Hepatocyte (in vitro differentiated cells): Measurements from ENCODE around the gene C1orf52. TPM values are rescaled to one million over a fixed set of nuclear protein-coding genes. Genes with fewer than 3 reads are reported as not detected.
"Not testable (repeated sequence)": the region's sequence is repeated elsewhere in the genome, so short reads cannot be mapped to it uniquely, and the experiment has no call there.

ENCODE experiments used
- DNase-seq: peaks from one replicate; pipeline ENCODE4 v3.0.0-alpha.2; 2016; ENCODE audit warnings: low spot score
- H2AFZ ChIP-seq: fragments of 200-600 bp; sonication (generic); 2 replicates; pipeline ENCODE4 v1.6.0; 2016; ENCODE audit warnings: antibody characterized with exemption, mild to moderate bottlenecking
- H3K27ac ChIP-seq: fragments of 200-600 bp; sonication (generic); 2 replicates; pipeline ENCODE4 v1.5.1; 2016; ENCODE audit warnings: mild to moderate bottlenecking
- H3K27me3 ChIP-seq: fragments of 200-600 bp; sonication (generic); 2 replicates; pipeline ENCODE4 v1.6.1; 2016
- H3K36me3 ChIP-seq: fragments of 200-600 bp; sonication (generic); replicated peaks from 2 replicates; pipeline ENCODE4 v1.5.1; 2016; ENCODE audit warnings: low read depth; ENCODE audit not compliant: insufficient read depth
- H3K4me1 ChIP-seq: fragments of 200-600 bp; sonication (generic); 2 replicates; pipeline ENCODE4 v1.5.1; 2016; ENCODE audit warnings: mild to moderate bottlenecking, moderate library complexity; ENCODE audit not compliant: insufficient read depth
- H3K4me2 ChIP-seq: fragments of 200-600 bp; sonication (generic); 2 replicates; pipeline ENCODE4 v1.6.0; 2016
- H3K4me3 ChIP-seq: fragments of 200-600 bp; sonication (generic); 2 replicates; pipeline ENCODE4 v1.5.1; 2016; ENCODE audit warnings: mild to moderate bottlenecking
- H3K79me2 ChIP-seq: fragments of 200-600 bp; sonication (generic); 2 replicates; pipeline ENCODE4 v1.6.0; 2017; ENCODE audit warnings: mild to moderate bottlenecking
- H3K9me2 ChIP-seq: fragments of 200-600 bp; sonication (generic); replicated peaks from 2 replicates; pipeline ENCODE4 v1.6.0; 2017; ENCODE audit warnings: mild to moderate bottlenecking; ENCODE audit not compliant: insufficient read depth
- H3K9me3 ChIP-seq: fragments of 200-600 bp; sonication (generic); 2 replicates; pipeline ENCODE4 v1.5.1; 2016; ENCODE audit warnings: low read depth, mild to moderate bottlenecking
- H4K20me1 ChIP-seq: fragments of 200-600 bp; sonication (generic); 2 replicates; pipeline ENCODE4 v1.6.0; 2016; ENCODE audit warnings: mild to moderate bottlenecking; ENCODE audit not compliant: insufficient read depth, poor library complexity, severe bottlenecking
- EZH2 ChIP-seq: fragments of 200-600 bp; sonication (generic); IDR thresholded peaks from 2 replicates; pipeline ENCODE4 v1.6.1; 2016; ENCODE audit warnings: antibody characterized with exemption, mild to moderate bottlenecking, borderline replicate concordance
- EZH2phosphoT487 ChIP-seq: fragments of 200-600 bp; sonication (generic); IDR thresholded peaks from one replicate; pipeline ENCODE4 v1.6.1; 2018; ENCODE audit warnings: antibody characterized with exemption, mild to moderate bottlenecking, low read depth, moderate library complexity; ENCODE audit not compliant: unreplicated experiment, severe bottlenecking
- WGBS: methylation state at CpG from one replicate; pipeline ENCODE4 v1.1.6; 2016; ENCODE audit warnings: low lambda C conversion rate; ENCODE audit errors: missing lambda C conversion rate; 5-methylcytosine and 5-hydroxymethylcytosine counted together
- polyA plus RNA-seq: library from polyadenylated mRNA; unstranded; fragments of >200 nt; fragmentation: Nextera tagmentation; extraction: Ambion mirVana; gene quantifications from 2 replicates; pipeline ENCODE4 v1.2.1, GENCODE V29; 2016
- total RNA-seq: library from RNA; depleted of rRNA; stranded (reverse); fragments of >200 nt; gene quantifications from 2 replicates; pipeline ENCODE4 v1.2.3, GENCODE V29; 2014
- TF ChIP-seq, protein P1 (sequence below): fragments of 200-600 bp; sonication (generic); IDR thresholded peaks from 2 replicates; pipeline ENCODE4 v1.5.1; 2016; ENCODE audit warnings: antibody characterized with exemption, mild to moderate bottlenecking; ENCODE audit not compliant: poor library complexity

Gene C1orf52
- total and polyA plus RNA-seq, 2 experiments from 2014 or later = 30.1 to 41.2 TPM

DNA sequence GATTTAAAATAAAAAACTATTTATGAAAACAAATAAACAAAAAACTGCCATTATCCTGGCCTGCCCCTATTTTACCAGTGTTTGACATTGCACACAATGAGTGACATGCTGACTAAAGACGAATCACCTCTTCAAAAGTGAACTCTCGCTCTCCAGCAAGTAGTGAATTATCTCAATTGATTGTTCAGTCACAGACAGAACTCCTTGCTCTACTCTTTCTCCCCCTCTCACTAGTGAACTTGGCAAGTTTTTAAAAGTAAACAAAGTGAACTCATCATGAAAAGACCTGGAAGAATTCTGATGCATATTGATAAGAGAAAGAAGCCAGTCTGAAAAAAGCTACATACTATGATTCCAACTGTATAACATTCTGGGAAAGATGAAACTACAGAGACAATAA, 4.7 kb upstream of the C1orf52 start:
- TF ChIP-seq, protein P1, sequence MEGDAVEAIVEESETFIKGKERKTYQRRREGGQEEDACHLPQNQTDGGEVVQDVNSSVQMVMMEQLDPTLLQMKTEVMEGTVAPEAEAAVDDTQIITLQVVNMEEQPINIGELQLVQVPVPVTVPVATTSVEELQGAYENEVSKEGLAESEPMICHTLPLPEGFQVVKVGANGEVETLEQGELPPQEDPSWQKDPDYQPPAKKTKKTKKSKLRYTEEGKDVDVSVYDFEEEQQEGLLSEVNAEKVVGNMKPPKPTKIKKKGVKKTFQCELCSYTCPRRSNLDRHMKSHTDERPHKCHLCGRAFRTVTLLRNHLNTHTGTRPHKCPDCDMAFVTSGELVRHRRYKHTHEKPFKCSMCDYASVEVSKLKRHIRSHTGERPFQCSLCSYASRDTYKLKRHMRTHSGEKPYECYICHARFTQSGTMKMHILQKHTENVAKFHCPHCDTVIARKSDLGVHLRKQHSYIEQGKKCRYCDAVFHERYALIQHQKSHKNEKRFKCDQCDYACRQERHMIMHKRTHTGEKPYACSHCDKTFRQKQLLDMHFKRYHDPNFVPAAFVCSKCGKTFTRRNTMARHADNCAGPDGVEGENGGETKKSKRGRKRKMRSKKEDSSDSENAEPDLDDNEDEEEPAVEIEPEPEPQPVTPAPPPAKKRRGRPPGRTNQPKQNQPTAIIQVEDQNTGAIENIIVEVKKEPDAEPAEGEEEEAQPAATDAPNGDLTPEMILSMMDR = no peak
- TF ChIP-seq EZH2phosphoT487 = no peak
- TF ChIP-seq EZH2 = no peak
- no peaks in the 10 kb centered on the region for H3K4me1 ChIP-seq
- H3K9me2 ChIP-seq = no peaks in the 10 kb centered on the region
- H4K20me1 ChIP-seq = no peaks in the 10 kb centered on the region
- H3K9me3 ChIP-seq = no peaks in the 10 kb centered on the region
- WGBS = 86% methylated on average over 2 of the region's 2 CpGs
- no peak overlapping the region for H3K27ac ChIP-seq
- H3K27me3 ChIP-seq = no peaks in the 10 kb centered on the region
- peaks cover 3% of the 10 kb centered on the region for H3K36me3 ChIP-seq
- DNase-seq = no peak
- H3K4me2 ChIP-seq = no peak overlapping the region
- H3K4me3 ChIP-seq = no peak overlapping the region
- no peak overlapping the region for H2AFZ ChIP-seq
- peaks cover 27% of the 10 kb centered on the region for H3K79me2 ChIP-seq

DNA sequence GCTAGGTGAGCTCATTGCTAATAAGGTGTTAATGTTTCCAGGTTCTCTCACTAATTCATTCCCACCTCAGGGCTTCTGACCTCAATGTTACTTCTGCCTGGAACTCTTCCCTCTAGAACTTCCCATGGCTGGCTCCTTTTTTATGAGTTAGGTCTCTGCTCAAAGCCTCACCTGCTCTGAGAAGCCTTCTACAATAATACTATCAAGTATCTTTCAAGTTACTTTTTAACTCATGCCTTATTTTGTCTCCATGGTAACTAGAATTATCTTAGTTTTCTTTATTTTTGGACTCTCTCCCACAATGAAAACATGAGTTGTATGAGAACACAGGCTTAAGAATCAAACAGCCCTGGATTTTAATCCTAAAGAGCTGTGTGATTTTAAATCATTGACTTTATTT, 3.5 kb upstream of the C1orf52 start:
- H3K9me3 ChIP-seq = no peaks in the 10 kb centered on the region
- H3K27ac ChIP-seq = peak overlapping the region; percentile 41
- no peak overlapping the region for H3K4me2 ChIP-seq
- peaks cover 9% of the 10 kb centered on the region for H4K20me1 ChIP-seq
- TF ChIP-seq EZH2 (no peak), EZH2phosphoT487 (no peak)
- TF ChIP-seq, protein P1 = no peak
- H3K36me3 ChIP-seq = peaks cover 3% of the 10 kb centered on the region
- no peak overlapping the region for H3K4me3 ChIP-seq
- no peaks in the 10 kb centered on the region for H3K9me2 ChIP-seq
- no peak for DNase-seq
- H3K4me1 ChIP-seq = no peaks in the 10 kb centered on the region
- peaks cover 35% of the 10 kb centered on the region for H3K79me2 ChIP-seq
- no peak overlapping the region for H2AFZ ChIP-seq
- H3K27me3 ChIP-seq = no peaks in the 10 kb centered on the region

DNA sequence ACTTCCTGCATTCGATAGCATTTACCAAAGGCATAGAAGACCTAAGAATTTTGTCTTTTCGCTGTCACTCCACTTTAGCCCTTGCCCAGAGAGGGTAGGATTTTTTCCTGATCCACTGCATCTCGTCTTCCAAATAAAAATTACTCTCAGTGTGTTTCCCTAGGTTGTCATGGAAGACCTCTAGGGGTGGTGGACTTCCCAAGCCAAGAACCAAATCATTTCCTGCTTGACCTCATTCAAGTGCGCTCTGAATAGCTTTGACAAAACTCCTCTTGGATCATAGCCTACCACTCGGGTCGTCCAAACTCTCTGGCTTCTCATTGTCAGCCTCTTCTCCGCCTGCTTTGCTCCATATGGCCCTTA, 431 bp upstream of the C1orf52 start:
- no peaks in the 10 kb centered on the region for H3K9me3 ChIP-seq
- H3K4me2 ChIP-seq = peak overlapping the region; percentile 81
- WGBS = 64% methylated on average over 7 of the region's 7 CpGs
- DNase-seq = no peak
- no peak overlapping the region for H3K4me3 ChIP-seq
- H2AFZ ChIP-seq = peak overlapping the region; percentile 53
- TF ChIP-seq, protein P1 = no peak
- TF ChIP-seq EZH2phosphoT487 = no peak
- H4K20me1 ChIP-seq = peaks cover 19% of the 10 kb centered on the region
- no peaks in the 10 kb centered on the region for H3K27me3 ChIP-seq
- H3K9me2 ChIP-seq = no peaks in the 10 kb centered on the region
- H3K4me1 ChIP-seq = no peaks in the 10 kb centered on the region
- peaks cover 26% of the 10 kb centered on the region for H3K79me2 ChIP-seq
- no peaks in the 10 kb centered on the region for H3K36me3 ChIP-seq
- peak overlapping the region; percentile 38 for H3K27ac ChIP-seq

DNA sequence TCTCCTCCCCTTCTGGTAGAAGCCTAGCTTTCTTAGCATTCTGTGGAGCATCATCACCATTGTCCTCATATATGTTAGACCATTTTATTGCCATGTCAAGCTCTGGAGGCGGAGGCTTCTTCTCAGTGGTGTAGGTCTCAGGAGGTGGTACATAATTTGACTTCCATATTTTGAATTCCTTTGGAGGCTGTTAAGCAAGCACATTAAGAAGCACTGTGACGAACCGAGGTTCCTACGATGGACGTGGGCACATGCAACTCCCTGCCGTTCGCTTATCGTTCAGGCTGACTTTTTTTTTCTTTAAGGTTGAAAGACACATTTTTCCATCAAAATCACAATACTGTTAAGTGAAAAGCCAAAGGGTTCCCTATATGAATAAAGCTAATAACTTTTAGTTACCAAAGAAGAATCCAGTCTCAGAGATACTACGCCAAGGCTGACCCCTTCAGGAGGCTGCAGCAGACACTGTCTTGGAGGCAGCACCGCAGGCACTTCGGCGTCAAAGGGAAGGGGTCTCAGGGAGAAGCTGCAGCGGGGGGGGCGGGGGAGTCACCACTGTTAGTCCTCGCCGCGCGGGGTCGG, 835 bp downstream of the C1orf52 start:
- Histone ChIP-seq H3K79me2 (peaks cover 31% of the 10 kb centered on the region), H3K27me3 (no peaks in the 10 kb centered on the region), H3K27ac (peak overlapping the region; percentile 87), H3K4me1 (no peaks in the 10 kb centered on the region), H3K9me3 (no peaks in the 10 kb centered on the region), H3K4me3 (peak overlapping the region; percentile 67), H3K4me2 (peak overlapping the region; percentile 81), H2AFZ (no peak overlapping the region), H3K9me2 (no peaks in the 10 kb centered on the region), H4K20me1 (peaks cover 19% of the 10 kb centered on the region), H3K36me3 (no peaks in the 10 kb centered on the region)
- DNase-seq = no peak
- TF ChIP-seq EZH2phosphoT487 (no peak), EZH2 (no peak)
- TF ChIP-seq, protein P1 = peak; percentile 21
- WGBS = 11% methylated on average over 12 of the region's 19 CpGs

DNA sequence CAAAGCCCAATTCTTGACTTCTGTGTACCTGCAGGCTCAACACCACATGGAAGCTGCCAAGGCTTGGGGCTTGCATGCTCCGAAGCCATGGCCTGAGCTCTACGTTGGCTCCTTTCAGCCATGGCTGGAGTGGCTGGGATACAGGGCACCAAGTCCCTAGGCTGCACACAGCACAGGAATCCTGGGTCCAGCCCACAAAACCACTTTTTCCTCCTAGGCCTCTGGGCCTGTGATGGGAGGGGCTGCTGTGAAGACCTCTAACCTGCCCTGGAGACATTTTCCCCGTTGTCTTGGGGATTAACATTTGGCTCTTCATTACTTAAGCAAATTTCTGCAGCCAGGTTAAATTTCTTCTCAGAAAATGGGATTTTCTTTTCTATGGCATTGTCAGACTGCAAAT, 10.4 kb downstream of the C1orf52 start:
- WGBS = 74% methylated on average over 3 of the region's 3 CpGs

More for the DNA sequence above, 10.4 kb downstream of the C1orf52 start:
- not testable (repeated sequence) for H3K9me2 ChIP-seq, H3K27ac ChIP-seq, H3K27me3 ChIP-seq, H3K4me2 ChIP-seq, DNase-seq, H3K4me3 ChIP-seq, H3K9me3 ChIP-seq, H4K20me1 ChIP-seq, H3K36me3 ChIP-seq, H2AFZ ChIP-seq
- H3K4me1 ChIP-seq = peaks cover 15% of the 10 kb centered on the region
- peaks cover 14% of the 10 kb centered on the region for H3K79me2 ChIP-seq
